ENCODE data around the gene IL4. TPM values are rescaled to one million over a fixed set of nuclear protein-coding genes. Genes with fewer than 3 reads are reported as not detected.
A peak's percentile ranks its signal among the peaks of the same experiment; 100 is the strongest.

IL4 gene
- total and polyA plus RNA-seq, 9 of the 15 experiments (the other 6 are each of a cell fraction or from before 2014, with no cell fraction given), result 0.22 to 0.62 TPM; not detected in 7

GRCh38 chr5:132684491-132684890 lies 10.7 kb downstream of the IL4 start (continued):
- no peak for TF ChIP-seq ARID4B (CRISPR knock-in tag; IDR thresholded peaks at IDR 0.05)
- TF ChIP-seq RBM34 (IDR thresholded peaks at IDR 0.05; ENCODE audit: borderline replicate concordance, insufficient read depth, low read length), result no peak
- no peak for TF ChIP-seq NCOA2 (IDR thresholded peaks at IDR 0.05; ENCODE audit: partially characterized antibody in 2 of 2)
- TF ChIP-seq ZNF766 (CRISPR knock-in tag; conservative IDR thresholded peaks at IDR 0.05), result 0 out of 2 replicates have a peak, but pooled peaks have one; percentile 7
- TF ChIP-seq ELF2 (CRISPR knock-in tag; IDR thresholded peaks at IDR 0.05), result no peak
- no peak for TF ChIP-seq ZNF384 (IDR thresholded peaks at IDR 0.05; ENCODE audit: low read depth, low read length)
- TF ChIP-seq EP300 (IDR thresholded peaks at IDR 0.05; ENCODE audit: low read length), result peak; percentile 71; the same call in 1 of the 2 replicates
- TF ChIP-seq SNIP1 (IDR thresholded peaks at IDR 0.05; ENCODE audit: low read depth), result no peak
- no peak for TF ChIP-seq SIRT6 (IDR thresholded peaks at IDR 0.05; ENCODE audit: low read depth, low read length)
- TF ChIP-seq ZNF253 (CRISPR knock-in tag; conservative IDR thresholded peaks at IDR 0.05), result no peak
- no peak for TF ChIP-seq MYBL2 (IDR thresholded peaks at IDR 0.05; ENCODE audit: low read depth)
- TF ChIP-seq MYBL2 (CRISPR knock-in tag; IDR thresholded peaks at IDR 0.05; ENCODE audit: borderline replicate concordance), result no peak
- no peak for TF ChIP-seq MCM7 (IDR thresholded peaks at IDR 0.05)
- TF ChIP-seq RFX1 (IDR thresholded peaks at IDR 0.05), result no peak
- no peak for TF ChIP-seq RB1 (IDR thresholded peaks at IDR 0.05; ENCODE audit: low read depth)
- TF ChIP-seq XRCC4 (IDR thresholded peaks at IDR 0.05; ENCODE audit: extremely low read depth, insufficient read depth, insufficient read length), result no peak
- TF ChIP-seq CHD4 (IDR thresholded peaks at IDR 0.05; ENCODE audit: insufficient read depth, insufficient replicate concordance, low read depth, low read length, poor library complexity, severe bottlenecking), result no peak
- TF ChIP-seq HBP1 (CRISPR knock-in tag; IDR thresholded peaks at IDR 0.05), result no peak
- no peak for TF ChIP-seq MAFK (IDR thresholded peaks at IDR 0.05; ENCODE audit: low read length)
- no peak for TF ChIP-seq GABPB2 (CRISPR knock-in tag; conservative IDR thresholded peaks at IDR 0.05)
- TF ChIP-seq CBX8 (IDR thresholded peaks at IDR 0.05; ENCODE audit: borderline replicate concordance, extremely low read depth, low read depth, low read length, poor library complexity, severe bottlenecking), result no peak
- TF ChIP-seq KDM1A (IDR thresholded peaks at IDR 0.05), result no peak
- TF ChIP-seq ZNF282 (CRISPR knock-in tag; IDR thresholded peaks at IDR 0.05), result no peak
- TF ChIP-seq HMG20A (CRISPR knock-in tag; conservative IDR thresholded peaks at IDR 0.05), result no peak
- no peak for TF ChIP-seq SETDB1 (IDR thresholded peaks at IDR 0.05; ENCODE audit: low read length)
- TF ChIP-seq SMARCC2 (IDR thresholded peaks at IDR 0.05; ENCODE audit: low read depth), result peak; percentile 38; the same call in 1 of the 2 replicates
- no peak for TF ChIP-seq ZSCAN32 (CRISPR knock-in tag; IDR thresholded peaks at IDR 0.05)

All from K562 (cell line).